ENCODE data around the gene B9D1.

GRCh38 chr17:19390951-19391350 is 28.4 kb upstream of the B9D1 start:
- TF ChIP-seq CTCF (IDR thresholded peaks at IDR 0.05) (no peak), POLR2AphosphoS5 (IDR thresholded peaks at IDR 0.05) (no peak)

Measured in stomach (tissue), 4 donors.